LNCAP (cell line): ENCODE results near the gene GPAT3.

ENCODE experiments used
- CTCF ChIP-seq: fragments of 450-650 bp; IDR thresholded peaks from 2 replicates; pipeline ENCODE4 v1.5.1; 2017; ENCODE audit warnings: mild to moderate bottlenecking

Gene GPAT3

GRCh38 chr4:83558059-83558653, 22.2 kb downstream of the GPAT3 start:
- no peak for TF ChIP-seq CTCF

- TF ChIP-seq CTCF: no peak
Observed at GRCh38 chr4:83558680-83559079, 22.8 kb downstream of the GPAT3 start.

DNA sequence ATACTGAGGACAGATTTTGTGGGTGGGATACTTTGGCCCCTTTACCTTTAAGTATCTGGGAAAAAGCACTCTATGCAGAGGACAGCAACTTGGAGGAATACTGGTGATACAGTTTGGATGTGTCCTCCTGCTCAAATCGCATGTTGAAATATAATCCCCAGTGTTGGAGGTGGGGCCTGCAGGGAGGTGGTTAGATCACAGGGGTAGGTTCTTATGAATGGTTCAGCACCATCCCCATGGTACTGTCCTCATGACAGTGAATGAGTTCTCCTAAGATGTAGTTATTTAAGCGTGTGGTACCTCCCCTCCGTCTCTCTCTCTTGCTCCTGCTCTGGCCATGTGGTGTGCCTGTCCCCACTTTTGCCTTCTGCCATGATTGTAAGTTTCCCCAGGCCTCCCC, 24.6 kb downstream of the GPAT3 start:
- TF ChIP-seq CTCF: no peak

GRCh38 chr4:83561381-83561780, 25.5 kb downstream of the GPAT3 start:
- no peak for TF ChIP-seq CTCF

GRCh38 chr4:83563998-83564397, 28.1 kb downstream of the GPAT3 start:
- TF ChIP-seq CTCF: no peak

GRCh38 chr4:83568062-83568461, 32.2 kb downstream of the GPAT3 start:
- TF ChIP-seq CTCF: no peak

DNA sequence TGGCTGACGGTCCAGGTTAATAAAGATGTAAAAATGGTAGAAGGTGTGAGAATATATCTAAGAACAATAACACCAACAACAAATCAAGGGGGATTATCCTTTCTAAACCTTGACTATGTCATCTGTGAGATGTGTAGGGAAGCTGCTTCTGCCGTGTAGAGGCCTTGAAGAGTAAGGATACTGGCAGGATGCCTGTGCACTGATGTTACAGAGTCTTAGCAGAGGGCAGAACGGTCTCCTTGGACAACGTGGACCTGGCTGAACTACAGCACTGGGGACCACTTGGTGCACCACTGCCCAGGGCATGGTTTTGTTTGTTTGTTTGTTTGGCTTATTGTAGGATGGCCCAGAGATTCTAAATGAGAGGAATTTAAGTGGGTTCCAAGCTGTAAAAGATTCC, 33.5 kb downstream of the GPAT3 start:
- no peak for TF ChIP-seq CTCF

DNA sequence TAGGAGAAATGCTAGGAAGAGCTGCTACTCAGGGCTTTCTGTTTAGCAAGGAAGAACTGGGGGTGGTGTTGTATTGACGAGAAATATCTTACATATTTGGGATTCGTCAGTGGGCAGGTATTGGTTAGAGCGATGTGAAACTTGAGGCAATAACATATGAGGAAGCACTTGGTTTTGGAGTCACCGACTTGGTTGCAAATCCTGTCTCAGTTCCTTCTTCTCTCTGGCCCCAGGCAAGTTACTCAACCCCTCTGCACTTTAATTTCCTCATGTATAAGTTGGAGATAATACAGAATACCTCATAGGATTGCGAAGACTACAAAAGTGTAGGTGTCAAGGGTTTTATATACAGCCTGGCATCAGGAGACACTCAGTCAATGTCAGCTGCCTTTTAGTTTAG, 34.1 kb downstream of the GPAT3 start:
- no peak for TF ChIP-seq CTCF
